ENCODE results near the gene DDX1.

DNA sequence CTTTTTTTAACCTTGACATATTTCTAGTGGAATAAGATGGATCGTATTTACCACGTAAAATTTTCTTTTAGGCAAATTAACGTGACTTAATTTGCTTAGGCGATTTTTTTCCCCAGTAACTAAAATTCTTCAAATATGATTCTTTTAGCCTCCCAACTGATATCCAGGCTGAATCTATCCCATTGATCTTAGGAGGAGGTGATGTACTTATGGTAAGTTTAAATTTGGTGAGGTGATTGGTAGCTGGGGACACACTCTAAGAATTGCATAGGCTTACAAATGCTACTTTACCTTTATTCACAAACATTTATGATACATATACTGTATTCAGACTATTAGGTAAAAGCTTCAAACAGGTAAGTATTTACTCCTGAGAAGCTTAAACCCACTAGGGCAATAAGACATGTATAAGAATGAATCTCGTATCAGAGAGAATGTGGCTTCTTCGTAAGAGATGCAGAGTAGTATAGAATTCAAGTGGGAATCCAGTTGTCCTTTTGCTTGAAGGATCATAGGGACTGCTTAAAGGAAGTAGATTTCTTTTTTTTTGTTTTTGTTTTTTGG lies 3.8 kb downstream of the DDX1 start:
- TF ChIP-seq GATA3 (IDR thresholded peaks at IDR 0.05; ENCODE audit: low read depth, low read length): no peak
- no peak for TF ChIP-seq GATA2 (IDR thresholded peaks at IDR 0.05; ENCODE audit: low read depth, low read length)

Data from SH-SY5Y (cell line).